ENCODE data around the gene GTSF1L. TPM values are rescaled to one million over a fixed set of nuclear protein-coding genes. Genes with fewer than 3 reads are reported as not detected.

The GTSF1L gene
- total RNA-seq, 1 donor from 2014 or later, result not detected

DNA sequence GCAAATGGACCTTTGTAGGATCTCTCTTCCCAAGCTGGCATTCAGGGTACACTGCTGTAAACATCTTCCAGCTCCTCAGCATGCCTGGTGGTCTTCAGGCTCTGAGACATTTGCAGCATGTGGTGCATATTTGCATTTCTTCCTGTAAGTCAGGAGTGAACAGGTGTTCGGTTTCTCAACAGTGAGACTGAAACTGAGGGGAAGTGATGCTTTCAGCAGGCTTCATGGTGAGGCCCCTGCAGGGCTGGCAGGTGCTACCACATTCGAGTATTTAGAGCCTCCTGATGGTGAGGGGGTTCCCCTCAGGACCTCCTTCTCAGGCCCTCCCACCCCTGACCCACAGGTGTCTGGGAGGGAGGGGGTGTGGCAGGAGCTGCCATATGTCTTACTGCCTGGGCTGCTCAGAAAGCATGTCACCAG, 44.8 kb downstream of the GTSF1L start:
- Histone ChIP-seq H3K27me3 (ENCODE audit: insufficient read depth, low read length) (no peaks in the 10 kb centered on the region), H4K20me1 (ENCODE audit: insufficient read depth, low read length) (peaks cover 4% of the 10 kb centered on the region), H3K9ac (ENCODE audit: low read length) (no peak overlapping the region), H2AFZ (ENCODE audit: low read depth, low read length) (no peak overlapping the region), H3K36me3 (ENCODE audit: insufficient read depth, low read length) (no peaks in the 10 kb centered on the region), H3K9me3 (ENCODE audit: insufficient read depth, low read depth, low read length) (no peaks in the 10 kb centered on the region), H3K4me3 (ENCODE audit: insufficient read depth, low read depth, low read length) (no peak overlapping the region), H3K27ac (ENCODE audit: low read depth, low read length) (no peak overlapping the region), H3K4me2 (ENCODE audit: low read length) (no peak overlapping the region), H3K4me1 (ENCODE audit: insufficient read depth, low read length) (no peaks in the 10 kb centered on the region), H3K79me2 (ENCODE audit: insufficient read depth, low read length) (no peaks in the 10 kb centered on the region)
- no peak overlapping the region for H3K4me3 Mint-ChIP-seq (ENCODE audit: unreplicated experiment)
- FAIRE-seq, result no peak
- H3K27ac Mint-ChIP-seq (ENCODE audit: unreplicated experiment), result no peak overlapping the region
- peaks cover 3% of the 10 kb centered on the region for H3K27me3 Mint-ChIP-seq (ENCODE audit: low read depth, unreplicated experiment)
- no peaks in the 10 kb centered on the region for H3K36me3 Mint-ChIP-seq (ENCODE audit: low read depth, unreplicated experiment)
- no peaks in the 10 kb centered on the region for H3K4me1 Mint-ChIP-seq (ENCODE audit: low read depth, unreplicated experiment)
- H3K9me3 Mint-ChIP-seq (ENCODE audit: unreplicated experiment), result no peaks in the 10 kb centered on the region
- no peak for TF ChIP-seq EZH2 (IDR thresholded peaks at IDR 0.05; ENCODE audit: insufficient read depth, low read length)
- TF ChIP-seq, protein P1, sequence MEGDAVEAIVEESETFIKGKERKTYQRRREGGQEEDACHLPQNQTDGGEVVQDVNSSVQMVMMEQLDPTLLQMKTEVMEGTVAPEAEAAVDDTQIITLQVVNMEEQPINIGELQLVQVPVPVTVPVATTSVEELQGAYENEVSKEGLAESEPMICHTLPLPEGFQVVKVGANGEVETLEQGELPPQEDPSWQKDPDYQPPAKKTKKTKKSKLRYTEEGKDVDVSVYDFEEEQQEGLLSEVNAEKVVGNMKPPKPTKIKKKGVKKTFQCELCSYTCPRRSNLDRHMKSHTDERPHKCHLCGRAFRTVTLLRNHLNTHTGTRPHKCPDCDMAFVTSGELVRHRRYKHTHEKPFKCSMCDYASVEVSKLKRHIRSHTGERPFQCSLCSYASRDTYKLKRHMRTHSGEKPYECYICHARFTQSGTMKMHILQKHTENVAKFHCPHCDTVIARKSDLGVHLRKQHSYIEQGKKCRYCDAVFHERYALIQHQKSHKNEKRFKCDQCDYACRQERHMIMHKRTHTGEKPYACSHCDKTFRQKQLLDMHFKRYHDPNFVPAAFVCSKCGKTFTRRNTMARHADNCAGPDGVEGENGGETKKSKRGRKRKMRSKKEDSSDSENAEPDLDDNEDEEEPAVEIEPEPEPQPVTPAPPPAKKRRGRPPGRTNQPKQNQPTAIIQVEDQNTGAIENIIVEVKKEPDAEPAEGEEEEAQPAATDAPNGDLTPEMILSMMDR (IDR thresholded peaks at IDR 0.05; ENCODE audit: insufficient read depth, low read depth, low read length), result no peak
- DNase-seq (ENCODE audit: low read depth), result no peak

DNA sequence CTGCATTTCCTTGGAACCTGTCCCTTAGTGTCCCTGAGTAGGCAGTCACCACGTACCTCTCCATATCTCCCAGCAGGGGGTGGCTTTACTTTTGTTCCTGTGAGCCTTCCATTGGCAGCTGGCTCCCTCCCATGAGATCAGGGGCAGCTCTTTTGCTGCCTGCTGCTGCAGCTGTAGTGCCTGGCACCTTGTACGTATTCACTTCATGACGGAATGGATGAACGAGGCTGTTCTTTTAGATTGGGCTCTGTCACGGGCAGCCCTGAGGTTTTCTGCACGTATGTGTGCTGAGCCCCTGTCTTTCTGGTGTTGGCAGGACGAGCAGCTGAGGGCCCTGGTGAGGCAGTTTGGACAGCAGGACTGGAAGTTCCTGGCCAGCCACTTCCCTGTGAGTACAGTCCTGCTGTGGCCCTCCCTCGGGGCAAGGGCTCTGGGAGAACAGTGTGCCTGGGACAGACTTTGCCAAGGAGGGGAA, 45.3 kb downstream of the GTSF1L start:
- Histone ChIP-seq H3K27ac (ENCODE audit: low read depth, low read length) (no peak overlapping the region), H3K36me3 (ENCODE audit: insufficient read depth, low read length) (no peaks in the 10 kb centered on the region), H3K27me3 (ENCODE audit: insufficient read depth, low read length) (no peaks in the 10 kb centered on the region), H4K20me1 (ENCODE audit: insufficient read depth, low read length) (peaks cover 4% of the 10 kb centered on the region), H3K4me3 (ENCODE audit: insufficient read depth, low read depth, low read length) (no peak overlapping the region), H3K4me2 (ENCODE audit: low read length) (no peak overlapping the region), H3K79me2 (ENCODE audit: insufficient read depth, low read length) (no peaks in the 10 kb centered on the region), H3K4me1 (ENCODE audit: insufficient read depth, low read length) (no peaks in the 10 kb centered on the region), H2AFZ (ENCODE audit: low read depth, low read length) (no peak overlapping the region), H3K9me3 (ENCODE audit: insufficient read depth, low read depth, low read length) (no peaks in the 10 kb centered on the region), H3K9ac (ENCODE audit: low read length) (no peak overlapping the region)
- FAIRE-seq (no peak), DNase-seq (ENCODE audit: low read depth) (no peak)
- Mint-ChIP-seq H3K4me3 (ENCODE audit: unreplicated experiment) (no peak overlapping the region), H3K27me3 (ENCODE audit: low read depth, unreplicated experiment) (peaks cover 3% of the 10 kb centered on the region), H3K4me1 (ENCODE audit: low read depth, unreplicated experiment) (no peaks in the 10 kb centered on the region), H3K9me3 (ENCODE audit: unreplicated experiment) (no peaks in the 10 kb centered on the region), H3K27ac (ENCODE audit: unreplicated experiment) (no peak overlapping the region), H3K36me3 (ENCODE audit: low read depth, unreplicated experiment) (no peaks in the 10 kb centered on the region)
- TF ChIP-seq, protein P1 (IDR thresholded peaks at IDR 0.05; ENCODE audit: insufficient read depth, low read depth, low read length), result no peak
- TF ChIP-seq EZH2 (IDR thresholded peaks at IDR 0.05; ENCODE audit: insufficient read depth, low read length), result no peak

GRCh38 chr20:43680981-43681380, 45.8 kb downstream of the GTSF1L start:
- H3K36me3 Mint-ChIP-seq (ENCODE audit: low read depth, unreplicated experiment), result no peaks in the 10 kb centered on the region
- no peak overlapping the region for H2AFZ ChIP-seq (ENCODE audit: low read depth, low read length)

More at GRCh38 chr20:43680981-43681380, 45.8 kb downstream of the GTSF1L start:
- H3K4me2 ChIP-seq (ENCODE audit: low read length), result no peak overlapping the region
- no peaks in the 10 kb centered on the region for H3K79me2 ChIP-seq (ENCODE audit: insufficient read depth, low read length)
- no peak for TF ChIP-seq EZH2 (IDR thresholded peaks at IDR 0.05; ENCODE audit: insufficient read depth, low read length)
- TF ChIP-seq, protein P1 (IDR thresholded peaks at IDR 0.05; ENCODE audit: insufficient read depth, low read depth, low read length), result no peak
- FAIRE-seq (no peak), DNase-seq (ENCODE audit: low read depth) (no peak)
- H3K9ac ChIP-seq (ENCODE audit: low read length), result no peak overlapping the region
- H3K27ac ChIP-seq (ENCODE audit: low read depth, low read length), result no peak overlapping the region
- H3K36me3 ChIP-seq (ENCODE audit: insufficient read depth, low read length), result no peaks in the 10 kb centered on the region
- no peaks in the 10 kb centered on the region for H3K4me1 Mint-ChIP-seq (ENCODE audit: low read depth, unreplicated experiment)
- H3K9me3 ChIP-seq (ENCODE audit: insufficient read depth, low read depth, low read length), result no peaks in the 10 kb centered on the region
- H3K9me3 Mint-ChIP-seq (ENCODE audit: unreplicated experiment), result no peaks in the 10 kb centered on the region
- H4K20me1 ChIP-seq (ENCODE audit: insufficient read depth, low read length), result peaks cover 4% of the 10 kb centered on the region
- H3K4me3 Mint-ChIP-seq (ENCODE audit: unreplicated experiment), result no peak overlapping the region
- no peak overlapping the region for H3K4me3 ChIP-seq (ENCODE audit: insufficient read depth, low read depth, low read length)
- H3K27me3 ChIP-seq (ENCODE audit: insufficient read depth, low read length), result no peaks in the 10 kb centered on the region
- peaks cover 3% of the 10 kb centered on the region for H3K27me3 Mint-ChIP-seq (ENCODE audit: low read depth, unreplicated experiment)
- no peaks in the 10 kb centered on the region for H3K4me1 ChIP-seq (ENCODE audit: insufficient read depth, low read length)
- H3K27ac Mint-ChIP-seq (ENCODE audit: unreplicated experiment), result no peak overlapping the region
